BE2C (cell line): ENCODE results near the gene PDE6G. TPM values are rescaled to one million over a fixed set of nuclear protein-coding genes. Genes with fewer than 3 reads are reported as not detected.
A peak's percentile ranks its signal among the peaks of the same experiment; 100 is the strongest.

Experiments used
- DNase-seq: peaks from one replicate; pipeline ENCODE4 v3.0.0-alpha.2; 2020
- H3K27me3 ChIP-seq: fragments of 250-450 bp; sonication (Bioruptor Pico); 2 replicates; pipeline ENCODE4 v1.5.1; 2020; ENCODE audit warnings: mild to moderate bottlenecking
- H3K36me3 ChIP-seq: fragments of 250-450 bp; sonication (Bioruptor Pico); 2 replicates; pipeline ENCODE4 v1.5.1; 2020; ENCODE audit warnings: mild to moderate bottlenecking
- H3K4me1 ChIP-seq: fragments of 250-450 bp; sonication (Bioruptor Pico); 2 replicates; pipeline ENCODE4 v1.5.1; 2020
- H3K4me3 ChIP-seq: 2 replicates; pipeline ENCODE4 v1.5.1; 2011; ENCODE audit warnings: low read depth, low read length
- H3K9me3 ChIP-seq: fragments of 250-450 bp; sonication (Bioruptor Pico); 2 replicates; pipeline ENCODE4 v1.5.1; 2020
- CTCF ChIP-seq: IDR thresholded peaks from 2 replicates; pipeline ENCODE4 v1.5.1; 2012; ENCODE audit warnings: mild to moderate bottlenecking, low read depth, low read length
- polyA plus RNA-seq: library from polyadenylated mRNA; unstranded; fragments of >200 nt; gene quantifications from one replicate; pipeline ENCODE4 v1.2.1, GENCODE V29; 2012; ENCODE audit warnings: low read depth, missing spikeins; ENCODE audit not compliant: insufficient read length, insufficient read depth

Gene PDE6G
- not detected for polyA plus RNA-seq

- no peak for DNase-seq
- Histone ChIP-seq H3K4me3 (no peak within 1 kb of the TSS), H3K36me3 (no peaks in the 10 kb centered on the region), H3K4me1 (peaks cover 6% of the 10 kb centered on the region; the same call in 1 of the 2 replicates), H3K9me3 (no peaks in the 10 kb centered on the region), H3K27me3 (no peaks in the 10 kb centered on the region)
- no peak for TF ChIP-seq CTCF
Observed at GRCh38 chr17:81656118-81656743, at the start of gene PDE6G. Gene PDE6G (minus strand): TSS chr17:81656542. CDS start chr17:81653305, 3,237 bp downstream.

- no peak for TF ChIP-seq CTCF
- Histone ChIP-seq H3K27me3 (no peaks in the 10 kb centered on the region), H3K4me1 (no peaks in the 10 kb centered on the region; the same call in 1 of the 2 replicates), H3K36me3 (peaks cover 60% of the 10 kb centered on the region), H3K4me3 (no peak overlapping the region), H3K9me3 (no peaks in the 10 kb centered on the region)
- DNase-seq, result no peak
Observed at GRCh38 chr17:81705518-81706231, 49.3 kb upstream of the PDE6G start.

- Histone ChIP-seq H3K9me3 (no peaks in the 10 kb centered on the region), H3K4me3 (peak overlapping the region; percentile 100), H3K27me3 (no peaks in the 10 kb centered on the region), H3K4me1 (no peaks in the 10 kb centered on the region), H3K36me3 (peaks cover 61% of the 10 kb centered on the region)
- TF ChIP-seq CTCF, result no peak
- no peak for DNase-seq
Observed at GRCh38 chr17:81703747-81704654, 47.7 kb upstream of the PDE6G start.

GRCh38 chr17:81702934-81703746, 46.8 kb upstream of the PDE6G start, which contains the start of gene MRPL12:
Gene MRPL12 (plus strand): TSS chr17:81703367. CDS start chr17:81703502, 135 bp downstream.
- H3K27me3 ChIP-seq, result no peaks in the 10 kb centered on the region
- H3K4me1 ChIP-seq, result no peaks in the 10 kb centered on the region
- H3K9me3 ChIP-seq, result no peaks in the 10 kb centered on the region
- DNase-seq, result peak; percentile 95
- peak within 1 kb of the TSS; percentile 100 for H3K4me3 ChIP-seq
- peaks cover 62% of the 10 kb centered on the region for H3K36me3 ChIP-seq
- TF ChIP-seq CTCF, result no peak

- H3K4me1 ChIP-seq, result no peaks in the 10 kb centered on the region
- peak; percentile 16; the same call in 1 of the 2 replicates for TF ChIP-seq CTCF
- H3K36me3 ChIP-seq, result peaks cover 59% of the 10 kb centered on the region
- no peaks in the 10 kb centered on the region for H3K27me3 ChIP-seq
- DNase-seq, result no peak
- peak overlapping the region; percentile 100 for H3K4me3 ChIP-seq
- no peaks in the 10 kb centered on the region for H3K9me3 ChIP-seq
Observed at GRCh38 chr17:81701288-81702071, 45.1 kb upstream of the PDE6G start.
